WTC11 (cell line): Measurements from ENCODE around the gene CEP57L1. TPM values are rescaled to one million over a fixed set of nuclear protein-coding genes. Genes with fewer than 3 reads are reported as not detected.

Experiments
- ATAC-seq: fragments of 200-7000 bp; cut with Tn5 transposase; 2 replicates; pipeline ENCODE4 v1.10.0; 2021; ENCODE audit warnings: mild to moderate bottlenecking, moderate library complexity
- CTCF ChIA-PET: fragments of 300-600 bp; sonication (Branson Sonifier 250); formaldehyde crosslinking; loops from one replicate; lab custom pipeline; 2021; ENCODE audit warnings: antibody characterized with exemption; lab: Charles Lee
- POLR2A ChIA-PET: fragments of 350-600 bp; sonication (Branson Sonifier 250); formaldehyde crosslinking; loops from one replicate; lab custom pipeline; 2021; ENCODE audit warnings: antibody characterized with exemption; lab: Charles Lee
- DNase-seq: peaks from one replicate; pipeline ENCODE4 v3.0.0; 2021; ENCODE audit warnings: low spot score
- H3K27ac Mint-ChIP-seq: 2 replicates; pipeline ENCODE4 v1.8.0; 2021; ENCODE audit warnings: mixed read lengths
- H3K27me3 Mint-ChIP-seq: 2 replicates; pipeline ENCODE4 v1.8.0; 2021; ENCODE audit warnings: low read depth, mild to moderate bottlenecking, moderate library complexity, mixed read lengths
- H3K36me3 Mint-ChIP-seq: 2 replicates; pipeline ENCODE4 v1.8.0; 2021; ENCODE audit warnings: mixed read lengths
- H3K4me1 Mint-ChIP-seq: 2 replicates; pipeline ENCODE4 v1.8.0; 2022; ENCODE audit warnings: mixed read lengths
- H3K4me3 Mint-ChIP-seq: 2 replicates; pipeline ENCODE4 v1.8.0; 2021; ENCODE audit warnings: mild to moderate bottlenecking, moderate library complexity, mixed read lengths
- H3K9me3 Mint-ChIP-seq: 2 replicates; pipeline ENCODE4 v1.8.0; 2021; ENCODE audit warnings: mixed read lengths
- ATF3 ChIP-seq: sonication (generic); formaldehyde crosslinking; conservative IDR thresholded peaks from 2 replicates; pipeline ENCODE4 v1.8.1; 2022; ENCODE audit warnings: mild to moderate bottlenecking, missing genetic modification reagents
- CREM ChIP-seq: sonication (generic); formaldehyde crosslinking; IDR thresholded peaks from 2 replicates; pipeline ENCODE4 v1.8.1; 2022; ENCODE audit warnings: mild to moderate bottlenecking, missing genetic modification reagents, moderate library complexity
- E2F1 ChIP-seq: sonication (generic); formaldehyde crosslinking; IDR thresholded peaks from 2 replicates; pipeline ENCODE4 v1.8.0; 2022; ENCODE audit warnings: mild to moderate bottlenecking, missing genetic modification reagents
- FOXJ3 ChIP-seq: sonication (generic); formaldehyde crosslinking; IDR thresholded peaks from 2 replicates; pipeline ENCODE4 v1.9.0; 2021; ENCODE audit warnings: missing genetic modification reagents, mild to moderate bottlenecking, borderline replicate concordance
- RELA ChIP-seq: sonication (generic); formaldehyde crosslinking; IDR thresholded peaks from 2 replicates; pipeline ENCODE4 v1.8.1; 2022; ENCODE audit warnings: missing genetic modification reagents, mild to moderate bottlenecking, borderline replicate concordance
- USF1 ChIP-seq: sonication (generic); formaldehyde crosslinking; IDR thresholded peaks from 2 replicates; pipeline ENCODE4 v1.8.0; 2022; ENCODE audit warnings: mild to moderate bottlenecking, missing genetic modification reagents
- ZNF121 ChIP-seq: sonication (generic); formaldehyde crosslinking; IDR thresholded peaks from 2 replicates; pipeline ENCODE4 v1.8.0; 2023; ENCODE audit warnings: missing genetic modification reagents
- ZNF532 ChIP-seq: fragments of 250-450 bp; sonication (Bioruptor Pico); IDR thresholded peaks from 2 replicates; pipeline ENCODE4 v1.9.0; 2021; ENCODE audit warnings: mild to moderate bottlenecking, borderline replicate concordance
- total RNA-seq: library from RNA; stranded (reverse); gene quantifications from 3 replicates; pipeline ENCODE4 v1.2.3, GENCODE V29; 2021
- TF ChIP-seq, protein P1 (sequence below): sonication (generic); formaldehyde crosslinking; IDR thresholded peaks from 2 replicates; pipeline ENCODE4 v1.8.0; 2022; ENCODE audit warnings: missing genetic modification reagents
- TF ChIP-seq, protein P2 (sequence below): fragments of 200-600 bp; IDR thresholded peaks from 2 replicates; pipeline ENCODE4 v1.8.0; 2022; ENCODE audit warnings: antibody characterized with exemption
- TF ChIP-seq, protein P3 (sequence below): sonication (generic); formaldehyde crosslinking; IDR thresholded peaks from 2 replicates; pipeline ENCODE4 v1.8.0; 2023; ENCODE audit warnings: missing genetic modification reagents, mild to moderate bottlenecking, borderline replicate concordance
- TF ChIP-seq, protein P4 (sequence below): sonication (generic); formaldehyde crosslinking; IDR thresholded peaks from 2 replicates; pipeline ENCODE4 v1.8.1; 2023; ENCODE audit warnings: mild to moderate bottlenecking, missing genetic modification reagents

The CEP57L1 gene
- total RNA-seq, 1 experiment from 2014 or later = 13.1 TPM

DNA sequence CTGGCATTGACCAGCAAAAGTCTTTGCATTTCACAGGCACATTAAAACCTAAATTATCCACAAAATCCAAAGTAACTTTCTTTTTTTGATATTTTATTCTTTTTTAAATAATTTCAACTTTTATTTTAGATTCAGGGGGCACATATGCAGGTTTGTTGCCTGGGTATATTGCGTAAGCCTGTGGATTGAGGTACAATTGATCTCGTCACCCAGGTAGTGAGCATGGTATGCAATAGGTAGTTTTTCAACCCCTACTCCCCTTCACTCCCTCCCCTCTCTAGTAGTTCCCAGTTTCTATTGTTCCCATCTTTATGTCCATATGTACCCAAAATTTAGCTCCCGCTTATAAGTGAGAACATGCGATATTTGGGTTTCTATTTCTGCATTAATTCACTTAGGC lies 97.6 kb downstream of the CEP57L1 start (continued):
- TF ChIP-seq, protein P1, sequence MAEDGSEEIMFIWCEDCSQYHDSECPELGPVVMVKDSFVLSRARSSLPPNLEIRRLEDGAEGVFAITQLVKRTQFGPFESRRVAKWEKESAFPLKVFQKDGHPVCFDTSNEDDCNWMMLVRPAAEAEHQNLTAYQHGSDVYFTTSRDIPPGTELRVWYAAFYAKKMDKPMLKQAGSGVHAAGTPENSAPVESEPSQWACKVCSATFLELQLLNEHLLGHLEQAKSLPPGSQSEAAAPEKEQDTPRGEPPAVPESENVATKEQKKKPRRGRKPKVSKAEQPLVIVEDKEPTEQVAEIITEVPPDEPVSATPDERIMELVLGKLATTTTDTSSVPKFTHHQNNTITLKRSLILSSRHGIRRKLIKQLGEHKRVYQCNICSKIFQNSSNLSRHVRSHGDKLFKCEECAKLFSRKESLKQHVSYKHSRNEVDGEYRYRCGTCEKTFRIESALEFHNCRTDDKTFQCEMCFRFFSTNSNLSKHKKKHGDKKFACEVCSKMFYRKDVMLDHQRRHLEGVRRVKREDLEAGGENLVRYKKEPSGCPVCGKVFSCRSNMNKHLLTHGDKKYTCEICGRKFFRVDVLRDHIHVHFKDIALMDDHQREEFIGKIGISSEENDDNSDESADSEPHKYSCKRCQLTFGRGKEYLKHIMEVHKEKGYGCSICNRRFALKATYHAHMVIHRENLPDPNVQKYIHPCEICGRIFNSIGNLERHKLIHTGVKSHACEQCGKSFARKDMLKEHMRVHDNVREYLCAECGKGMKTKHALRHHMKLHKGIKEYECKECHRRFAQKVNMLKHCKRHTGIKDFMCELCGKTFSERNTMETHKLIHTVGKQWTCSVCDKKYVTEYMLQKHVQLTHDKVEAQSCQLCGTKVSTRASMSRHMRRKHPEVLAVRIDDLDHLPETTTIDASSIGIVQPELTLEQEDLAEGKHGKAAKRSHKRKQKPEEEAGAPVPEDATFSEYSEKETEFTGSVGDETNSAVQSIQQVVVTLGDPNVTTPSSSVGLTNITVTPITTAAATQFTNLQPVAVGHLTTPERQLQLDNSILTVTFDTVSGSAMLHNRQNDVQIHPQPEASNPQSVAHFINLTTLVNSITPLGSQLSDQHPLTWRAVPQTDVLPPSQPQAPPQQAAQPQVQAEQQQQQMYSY (CRISPR knock-in tag) = no peak
- TF ChIP-seq E2F1 (no peak), ZNF532 (CRISPR knock-in tag) (no peak), CREM (CRISPR knock-in tag) (no peak), ZNF121 (CRISPR knock-in tag) (no peak)
- TF ChIP-seq, protein P2, sequence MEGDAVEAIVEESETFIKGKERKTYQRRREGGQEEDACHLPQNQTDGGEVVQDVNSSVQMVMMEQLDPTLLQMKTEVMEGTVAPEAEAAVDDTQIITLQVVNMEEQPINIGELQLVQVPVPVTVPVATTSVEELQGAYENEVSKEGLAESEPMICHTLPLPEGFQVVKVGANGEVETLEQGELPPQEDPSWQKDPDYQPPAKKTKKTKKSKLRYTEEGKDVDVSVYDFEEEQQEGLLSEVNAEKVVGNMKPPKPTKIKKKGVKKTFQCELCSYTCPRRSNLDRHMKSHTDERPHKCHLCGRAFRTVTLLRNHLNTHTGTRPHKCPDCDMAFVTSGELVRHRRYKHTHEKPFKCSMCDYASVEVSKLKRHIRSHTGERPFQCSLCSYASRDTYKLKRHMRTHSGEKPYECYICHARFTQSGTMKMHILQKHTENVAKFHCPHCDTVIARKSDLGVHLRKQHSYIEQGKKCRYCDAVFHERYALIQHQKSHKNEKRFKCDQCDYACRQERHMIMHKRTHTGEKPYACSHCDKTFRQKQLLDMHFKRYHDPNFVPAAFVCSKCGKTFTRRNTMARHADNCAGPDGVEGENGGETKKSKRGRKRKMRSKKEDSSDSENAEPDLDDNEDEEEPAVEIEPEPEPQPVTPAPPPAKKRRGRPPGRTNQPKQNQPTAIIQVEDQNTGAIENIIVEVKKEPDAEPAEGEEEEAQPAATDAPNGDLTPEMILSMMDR = no peak

GRCh38 chr6:109194880-109195279 lies 99.6 kb downstream of the CEP57L1 start:
- Mint-ChIP-seq H3K9me3 (peaks cover 41% of the 10 kb centered on the region), H3K27me3 (peaks cover 3% of the 10 kb centered on the region; the same call in 1 of the 2 replicates), H3K27ac (no peak overlapping the region), H3K4me1 (no peaks in the 10 kb centered on the region), H3K4me3 (no peak overlapping the region), H3K36me3 (peaks cover 36% of the 10 kb centered on the region)
- POLR2A ChIA-PET = no interaction called here
- CTCF ChIA-PET = no interaction called here
- ATAC-seq = no peak
- DNase-seq = no peak
- TF ChIP-seq USF1 (no peak), ATF3 (no peak), RELA (CRISPR knock-in tag) (no peak), FOXJ3 (CRISPR knock-in tag) (no peak)
- TF ChIP-seq, protein P3, sequence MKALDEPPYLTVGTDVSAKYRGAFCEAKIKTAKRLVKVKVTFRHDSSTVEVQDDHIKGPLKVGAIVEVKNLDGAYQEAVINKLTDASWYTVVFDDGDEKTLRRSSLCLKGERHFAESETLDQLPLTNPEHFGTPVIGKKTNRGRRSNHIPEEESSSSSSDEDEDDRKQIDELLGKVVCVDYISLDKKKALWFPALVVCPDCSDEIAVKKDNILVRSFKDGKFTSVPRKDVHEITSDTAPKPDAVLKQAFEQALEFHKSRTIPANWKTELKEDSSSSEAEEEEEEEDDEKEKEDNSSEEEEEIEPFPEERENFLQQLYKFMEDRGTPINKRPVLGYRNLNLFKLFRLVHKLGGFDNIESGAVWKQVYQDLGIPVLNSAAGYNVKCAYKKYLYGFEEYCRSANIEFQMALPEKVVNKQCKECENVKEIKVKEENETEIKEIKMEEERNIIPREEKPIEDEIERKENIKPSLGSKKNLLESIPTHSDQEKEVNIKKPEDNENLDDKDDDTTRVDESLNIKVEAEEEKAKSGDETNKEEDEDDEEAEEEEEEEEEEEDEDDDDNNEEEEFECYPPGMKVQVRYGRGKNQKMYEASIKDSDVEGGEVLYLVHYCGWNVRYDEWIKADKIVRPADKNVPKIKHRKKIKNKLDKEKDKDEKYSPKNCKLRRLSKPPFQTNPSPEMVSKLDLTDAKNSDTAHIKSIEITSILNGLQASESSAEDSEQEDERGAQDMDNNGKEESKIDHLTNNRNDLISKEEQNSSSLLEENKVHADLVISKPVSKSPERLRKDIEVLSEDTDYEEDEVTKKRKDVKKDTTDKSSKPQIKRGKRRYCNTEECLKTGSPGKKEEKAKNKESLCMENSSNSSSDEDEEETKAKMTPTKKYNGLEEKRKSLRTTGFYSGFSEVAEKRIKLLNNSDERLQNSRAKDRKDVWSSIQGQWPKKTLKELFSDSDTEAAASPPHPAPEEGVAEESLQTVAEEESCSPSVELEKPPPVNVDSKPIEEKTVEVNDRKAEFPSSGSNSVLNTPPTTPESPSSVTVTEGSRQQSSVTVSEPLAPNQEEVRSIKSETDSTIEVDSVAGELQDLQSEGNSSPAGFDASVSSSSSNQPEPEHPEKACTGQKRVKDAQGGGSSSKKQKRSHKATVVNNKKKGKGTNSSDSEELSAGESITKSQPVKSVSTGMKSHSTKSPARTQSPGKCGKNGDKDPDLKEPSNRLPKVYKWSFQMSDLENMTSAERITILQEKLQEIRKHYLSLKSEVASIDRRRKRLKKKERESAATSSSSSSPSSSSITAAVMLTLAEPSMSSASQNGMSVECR (CRISPR knock-in tag) = no peak
- TF ChIP-seq, protein P4, sequence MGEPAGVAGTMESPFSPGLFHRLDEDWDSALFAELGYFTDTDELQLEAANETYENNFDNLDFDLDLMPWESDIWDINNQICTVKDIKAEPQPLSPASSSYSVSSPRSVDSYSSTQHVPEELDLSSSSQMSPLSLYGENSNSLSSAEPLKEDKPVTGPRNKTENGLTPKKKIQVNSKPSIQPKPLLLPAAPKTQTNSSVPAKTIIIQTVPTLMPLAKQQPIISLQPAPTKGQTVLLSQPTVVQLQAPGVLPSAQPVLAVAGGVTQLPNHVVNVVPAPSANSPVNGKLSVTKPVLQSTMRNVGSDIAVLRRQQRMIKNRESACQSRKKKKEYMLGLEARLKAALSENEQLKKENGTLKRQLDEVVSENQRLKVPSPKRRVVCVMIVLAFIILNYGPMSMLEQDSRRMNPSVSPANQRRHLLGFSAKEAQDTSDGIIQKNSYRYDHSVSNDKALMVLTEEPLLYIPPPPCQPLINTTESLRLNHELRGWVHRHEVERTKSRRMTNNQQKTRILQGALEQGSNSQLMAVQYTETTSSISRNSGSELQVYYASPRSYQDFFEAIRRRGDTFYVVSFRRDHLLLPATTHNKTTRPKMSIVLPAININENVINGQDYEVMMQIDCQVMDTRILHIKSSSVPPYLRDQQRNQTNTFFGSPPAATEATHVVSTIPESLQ = no peak
